COLO668 (cell line): ENCODE results near the gene PRDM10.
"Not testable (repeated sequence)": the region's sequence is repeated elsewhere in the genome, so short reads cannot be mapped to it uniquely, and the experiment has no call there.

ENCODE experiments used
- DNase-seq: peaks from one replicate; lab custom pipeline; 2025; ENCODE audit not compliant: unreplicated experiment; lab: John Stamatoyannopoulos, UW

The PRDM10 gene

GRCh38 chr11:129979046-129979605, 23.5 kb downstream of the PRDM10 start:
- no peak for DNase-seq

GRCh38 chr11:129978447-129978846, 24.2 kb downstream of the PRDM10 start:
- DNase-seq: no peak

GRCh38 chr11:129976328-129976727, 26.3 kb downstream of the PRDM10 start:
- no peak for DNase-seq

- DNase-seq: no peak
Measured at GRCh38 chr11:129975543-129975942, 27.1 kb downstream of the PRDM10 start.

- no peak for DNase-seq
Measured at GRCh38 chr11:129974672-129975071, 28.0 kb downstream of the PRDM10 start.

- no peak for DNase-seq
Measured at GRCh38 chr11:129974237-129974636, 28.4 kb downstream of the PRDM10 start.

- no peak for DNase-seq
Measured at GRCh38 chr11:129973809-129974208, 28.8 kb downstream of the PRDM10 start.

GRCh38 chr11:129973068-129973467, 29.6 kb downstream of the PRDM10 start:
- no peak for DNase-seq

GRCh38 chr11:129972611-129973010, 30.0 kb downstream of the PRDM10 start:
- DNase-seq: no peak

- not testable (repeated sequence) for DNase-seq
Measured at GRCh38 chr11:129971856-129972255, 30.8 kb downstream of the PRDM10 start.

GRCh38 chr11:129969920-129970319, 32.7 kb downstream of the PRDM10 start:
- no peak for DNase-seq

GRCh38 chr11:129968591-129969419, 33.8 kb downstream of the PRDM10 start:
- no peak for DNase-seq

GRCh38 chr11:129967996-129968395, 34.6 kb downstream of the PRDM10 start:
- DNase-seq: no peak

GRCh38 chr11:129965248-129965647, 37.4 kb downstream of the PRDM10 start:
- DNase-seq: no peak

- no peak for DNase-seq
Measured at GRCh38 chr11:129960216-129961214, 42.1 kb downstream of the PRDM10 start.

GRCh38 chr11:129959687-129960086, 42.9 kb downstream of the PRDM10 start:
- no peak for DNase-seq

- DNase-seq: no peak
Measured at GRCh38 chr11:129955282-129955681, 47.4 kb downstream of the PRDM10 start.

GRCh38 chr11:129954703-129955102, 47.9 kb downstream of the PRDM10 start:
- not testable (repeated sequence) for DNase-seq

- DNase-seq: no peak
Measured at GRCh38 chr11:129951866-129952262, 50.8 kb downstream of the PRDM10 start.

GRCh38 chr11:129951201-129951865, 51.3 kb downstream of the PRDM10 start:
- no peak for DNase-seq
